ENCODE data around the gene KY. TPM values are rescaled to one million over a fixed set of nuclear protein-coding genes. Genes with fewer than 3 reads are reported as not detected.

KY gene
- polyA plus RNA-seq, 2 of the 4 experiments (the other 2 are of a cell fraction): 0.04 to 0.05 TPM

GRCh38 chr3:134667956-134668355 is 17.1 kb upstream of the KY start:
- no peak for TF ChIP-seq ESRRA (IDR thresholded peaks at IDR 0.05; ENCODE audit: borderline replicate concordance, low read length)
- TF ChIP-seq CEBPB (IDR thresholded peaks at IDR 0.05): no peak
- TF ChIP-seq CHD2 (IDR thresholded peaks at IDR 0.05; ENCODE audit: low read length, partially characterized antibody): no peak
- TF ChIP-seq HDAC2 (IDR thresholded peaks at IDR 0.05): no peak
- no peak for TF ChIP-seq RARB (CRISPR knock-in tag; IDR thresholded peaks at IDR 0.05)
- no peak for TF ChIP-seq MAFK (IDR thresholded peaks at IDR 0.05; ENCODE audit: partially characterized antibody)
- no peak for TF ChIP-seq MAZ (IDR thresholded peaks at IDR 0.05; ENCODE audit: borderline replicate concordance, low read depth, low read length)
- no peak for TF ChIP-seq RFX5 (IDR thresholded peaks at IDR 0.05)
- TF ChIP-seq ZFP36 (IDR thresholded peaks at IDR 0.05; ENCODE audit: borderline replicate concordance, partially characterized antibody): no peak
- no peak for TF ChIP-seq BCL3 (IDR thresholded peaks at IDR 0.05)
- TF ChIP-seq RNF2 (IDR thresholded peaks at IDR 0.05; ENCODE audit: borderline replicate concordance, low read depth): no peak
- no peak for TF ChIP-seq KDM1A (IDR thresholded peaks at IDR 0.05; ENCODE audit: low read depth)
- no peak for TF ChIP-seq CHD4 (IDR thresholded peaks at IDR 0.05; ENCODE audit: borderline replicate concordance)
- ChIA-PET POLR2A (no interaction called here), CTCF (no interaction called here)
- Histone ChIP-seq H3K4me1 (no peaks in the 10 kb centered on the region), H3K9me3 (no peaks in the 10 kb centered on the region), H3K4me3 (no peak overlapping the region), H3K4me2 (no peak overlapping the region), H3K27ac (no peak overlapping the region)
- ATAC-seq (no peak), FAIRE-seq (no peak), DNase-seq (ENCODE audit: low read depth in 1 of 2, low spot score in 1 of 2) (no peak)
- WGBS (ENCODE audit: missing lambda C conversion rate): 3% methylated on average over 2 of the region's 3 CpGs

- no peak overlapping the region for H3K4me2 ChIP-seq
- no peak for FAIRE-seq
- TF ChIP-seq CBX2 (IDR thresholded peaks at IDR 0.05; ENCODE audit: borderline replicate concordance, low read depth) (no peak), MAFK (IDR thresholded peaks at IDR 0.05; ENCODE audit: partially characterized antibody) (no peak), ZFP36 (IDR thresholded peaks at IDR 0.05; ENCODE audit: borderline replicate concordance, partially characterized antibody) (no peak)
- ATAC-seq: no peak
- H3K9me3 ChIP-seq: no peaks in the 10 kb centered on the region
- H3K27ac ChIP-seq: no peak overlapping the region
- ChIA-PET POLR2A (no interaction called here), CTCF (no interaction called here)
- WGBS (ENCODE audit: missing lambda C conversion rate): 45% methylated on average over 2 of the region's 3 CpGs
- no peaks in the 10 kb centered on the region for H3K4me1 ChIP-seq
- no peak overlapping the region for H3K4me3 ChIP-seq
- no peak for DNase-seq (ENCODE audit: low read depth in 1 of 2, low spot score in 1 of 2)
Observed at GRCh38 chr3:134667406-134667805, 16.6 kb upstream of the KY start.

GRCh38 chr3:134666885-134667284 is 16.1 kb upstream of the KY start:
- 32% methylated on average over 9 of the region's 9 CpGs for WGBS (ENCODE audit: missing lambda C conversion rate)
- DNase-seq (ENCODE audit: low read depth in 1 of 2, low spot score in 1 of 2): no peak
- CTCF ChIA-PET: no interaction called here
- H3K4me1 ChIP-seq: no peaks in the 10 kb centered on the region
- no peak for FAIRE-seq
- H3K9me3 ChIP-seq: no peaks in the 10 kb centered on the region
- ATAC-seq: no peak
- no peak for TF ChIP-seq CHD2 (IDR thresholded peaks at IDR 0.05; ENCODE audit: low read length, partially characterized antibody)
- no peak for TF ChIP-seq RAD21 (conservative IDR thresholded peaks at IDR 0.05 in 1 of 2, IDR thresholded peaks at IDR 0.05 in 1 of 2)
- TF ChIP-seq TFCP2L1 (CRISPR knock-in tag; IDR thresholded peaks at IDR 0.05): no peak
- TF ChIP-seq MYC (IDR thresholded peaks at IDR 0.05; ENCODE audit: borderline replicate concordance, low read length): no peak
- no peak for TF ChIP-seq HOXB5 (CRISPR knock-in tag; IDR thresholded peaks at IDR 0.05)
- TF ChIP-seq CEBPB (IDR thresholded peaks at IDR 0.05): no peak
- TF ChIP-seq GATA3 (IDR thresholded peaks at IDR 0.05; ENCODE audit: borderline replicate concordance): no peak
- no peak for TF ChIP-seq E2F6 (IDR thresholded peaks at IDR 0.05; ENCODE audit: borderline replicate concordance, low read depth)
- TF ChIP-seq KDM1A (IDR thresholded peaks at IDR 0.05; ENCODE audit: low read depth): no peak
- no peak for TF ChIP-seq ZFP36 (IDR thresholded peaks at IDR 0.05; ENCODE audit: borderline replicate concordance, partially characterized antibody)
- no peak overlapping the region for H3K4me2 ChIP-seq
- no peak overlapping the region for H3K27ac ChIP-seq
- no peak overlapping the region for H3K4me3 ChIP-seq
- POLR2A ChIA-PET: no interaction called here
